GM19397 (cell line): ENCODE results near the gene C12orf76.
"Not testable (repeated sequence)": the region's sequence is repeated elsewhere in the genome, so short reads cannot be mapped to it uniquely, and the experiment has no call there.

Experiments used
- ATAC-seq: cut with Tn5 transposase; IDR thresholded peaks from one replicate; pipeline ENCODE4 v1.9.1; 2021; ENCODE audit warnings: mild to moderate bottlenecking, moderate library complexity; ENCODE audit not compliant: unreplicated experiment

C12orf76 gene

DNA sequence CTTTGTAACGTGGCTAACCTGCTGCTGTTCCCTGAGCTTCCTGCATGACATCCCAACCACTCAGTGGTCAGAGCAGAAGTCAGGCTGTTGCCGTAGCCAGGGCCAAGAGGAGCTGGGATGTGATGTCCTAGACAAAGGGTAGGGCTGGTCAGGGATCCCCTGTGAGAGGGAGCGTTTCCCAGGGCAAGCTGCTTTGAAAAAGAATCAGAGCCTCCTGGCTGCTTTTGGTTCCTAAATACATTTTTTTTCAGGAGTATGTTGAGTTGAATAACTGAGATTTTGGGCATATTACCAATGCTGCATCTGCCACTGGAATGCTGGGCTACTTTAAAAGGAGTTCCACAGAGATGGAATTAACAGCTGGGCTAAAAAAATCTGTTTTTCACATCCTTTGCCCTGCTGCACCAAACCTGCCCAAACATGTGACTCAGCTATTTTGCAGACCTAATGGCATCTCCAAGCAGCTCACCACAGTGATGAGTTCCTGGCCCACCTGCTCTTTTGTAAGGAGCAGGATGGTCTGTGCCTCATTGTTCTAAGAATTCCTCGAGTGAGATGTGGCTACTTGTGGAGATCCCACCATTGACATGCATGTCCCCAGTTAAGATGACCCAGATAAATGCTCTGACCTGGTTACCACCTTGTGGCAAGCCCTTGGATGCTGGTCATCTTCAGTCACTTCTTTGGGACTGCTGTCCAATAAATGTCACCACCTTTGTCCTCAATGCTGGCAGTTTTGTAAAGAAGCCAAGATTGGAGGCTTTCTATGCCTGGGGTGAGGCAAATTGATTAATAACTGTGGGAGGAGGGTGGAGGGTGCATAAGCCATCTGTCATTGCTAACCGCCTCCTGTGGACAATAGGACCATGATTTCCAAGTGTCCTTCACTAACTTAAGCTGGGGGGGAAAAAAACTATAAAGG is 25.0 kb downstream of the C12orf76 start:
- no peak for ATAC-seq

DNA sequence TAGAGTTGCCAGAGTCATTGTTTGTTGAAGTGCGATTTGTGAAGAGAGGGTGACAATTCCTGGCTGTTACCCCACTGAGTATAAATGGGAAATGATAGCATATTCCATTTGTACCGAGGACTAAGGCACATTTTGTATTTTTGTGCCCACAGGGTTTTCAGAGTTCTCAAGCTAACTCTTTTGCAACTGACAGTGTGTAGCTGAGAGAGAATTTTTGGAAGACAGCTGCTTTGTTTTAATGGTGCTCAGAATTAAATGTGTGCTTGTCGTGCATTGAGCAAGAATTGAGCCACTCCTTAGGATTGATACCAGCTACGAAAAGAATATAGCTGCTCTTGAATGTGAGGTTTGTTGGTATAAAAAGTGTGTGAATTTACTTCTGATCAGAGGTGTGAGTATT is 27.4 kb downstream of the C12orf76 start:
- no peak for ATAC-seq

DNA sequence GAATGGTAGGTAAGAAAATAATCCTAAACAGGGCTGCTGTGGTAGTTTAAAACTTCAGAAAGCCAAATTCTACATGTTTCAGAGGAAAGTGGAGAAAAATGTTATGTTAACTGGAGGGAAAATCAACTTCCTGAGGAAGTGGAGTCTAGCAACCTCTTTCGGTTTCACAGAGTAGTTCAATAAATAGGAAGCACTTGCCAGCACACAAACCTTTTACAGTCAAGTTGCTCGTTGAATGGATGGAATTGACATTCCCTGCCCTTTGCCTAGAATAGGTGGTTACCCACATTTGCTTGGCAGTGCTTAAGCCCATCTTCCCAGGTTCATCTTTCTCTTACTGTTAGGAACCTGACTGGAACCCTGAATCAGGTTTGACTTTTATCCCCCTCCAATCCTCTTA is 33.2 kb downstream of the C12orf76 start:
- no peak for ATAC-seq

DNA sequence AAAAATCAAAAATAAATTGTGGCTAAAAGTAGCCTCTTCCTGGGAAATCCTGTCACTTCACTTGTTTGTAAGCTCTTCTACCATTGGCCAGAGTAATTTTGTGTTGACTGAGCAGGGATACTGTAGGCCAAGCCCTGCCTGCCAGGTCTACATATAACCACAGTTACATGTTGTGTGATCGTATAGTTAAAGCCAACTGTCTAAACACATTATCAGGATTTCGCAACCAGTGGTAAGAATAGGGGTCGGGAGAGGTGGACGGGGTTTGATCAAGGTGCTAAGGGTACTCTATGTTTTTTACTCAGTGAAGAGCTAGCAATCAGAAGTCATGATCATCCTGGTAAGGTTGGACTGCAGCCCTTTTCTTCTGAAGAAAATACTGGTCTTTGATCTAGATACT is 35.7 kb downstream of the C12orf76 start:
- no peak for ATAC-seq

DNA sequence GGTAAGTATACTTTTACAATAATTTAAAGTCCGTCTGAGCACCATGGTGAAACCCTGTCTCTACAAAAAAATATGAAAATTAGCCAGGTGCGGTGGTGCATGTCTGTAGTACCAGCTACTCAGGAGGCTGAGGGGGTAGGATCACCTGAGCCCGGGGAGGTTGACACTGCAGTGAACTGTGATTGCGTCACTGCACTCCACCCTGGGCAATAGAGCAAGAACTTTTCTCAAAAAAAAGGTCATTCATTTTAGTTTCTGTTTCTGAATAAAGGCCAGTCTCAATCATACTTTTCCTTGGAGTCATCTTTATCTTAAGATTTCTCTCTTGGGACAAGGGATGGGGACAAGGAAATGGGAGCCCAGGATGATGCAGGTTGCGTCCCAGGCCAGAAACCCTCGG is 36.2 kb downstream of the C12orf76 start:
- peak; percentile 63 for ATAC-seq

DNA sequence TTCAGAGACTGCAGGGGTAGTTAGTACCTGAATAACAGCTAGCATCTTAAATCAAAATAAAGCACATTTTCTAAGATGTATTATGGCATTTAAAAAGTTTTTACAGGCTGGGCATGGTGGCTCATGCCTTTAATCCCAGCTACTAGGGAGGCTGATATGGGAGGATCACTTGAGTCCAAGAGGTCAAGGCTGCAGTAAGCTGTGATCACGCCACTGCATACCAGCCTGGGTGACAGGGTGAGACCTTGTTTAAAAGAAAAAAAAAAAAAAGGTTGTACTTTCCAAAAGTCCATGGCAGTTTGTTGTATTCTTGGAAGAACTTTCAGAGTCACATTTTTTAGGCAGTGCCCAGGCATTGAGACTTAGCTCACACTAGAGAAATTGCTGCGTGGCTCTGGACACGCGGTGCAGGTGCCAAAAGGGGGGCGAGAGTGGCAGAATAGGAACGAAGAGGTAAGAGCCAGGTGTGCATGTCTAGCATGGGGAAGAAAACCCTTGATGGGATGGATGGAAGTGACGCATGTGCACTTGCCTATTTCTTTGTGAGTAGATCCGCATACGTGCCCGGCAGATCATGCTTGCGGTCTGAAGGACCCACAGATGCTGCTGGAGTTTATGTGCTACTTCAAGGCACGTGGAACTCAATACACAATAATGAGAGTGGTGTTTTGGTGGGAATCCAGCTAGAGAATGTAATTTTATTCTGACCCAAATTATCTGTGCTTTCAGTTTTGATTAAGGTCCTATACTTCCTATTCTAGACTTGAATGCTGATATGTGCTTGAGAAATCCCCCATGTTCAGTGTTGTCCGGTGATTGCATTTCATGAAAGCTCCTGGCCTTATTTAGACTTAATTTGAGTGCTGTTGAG is 37.2 kb downstream of the C12orf76 start:
- no peak for ATAC-seq

DNA sequence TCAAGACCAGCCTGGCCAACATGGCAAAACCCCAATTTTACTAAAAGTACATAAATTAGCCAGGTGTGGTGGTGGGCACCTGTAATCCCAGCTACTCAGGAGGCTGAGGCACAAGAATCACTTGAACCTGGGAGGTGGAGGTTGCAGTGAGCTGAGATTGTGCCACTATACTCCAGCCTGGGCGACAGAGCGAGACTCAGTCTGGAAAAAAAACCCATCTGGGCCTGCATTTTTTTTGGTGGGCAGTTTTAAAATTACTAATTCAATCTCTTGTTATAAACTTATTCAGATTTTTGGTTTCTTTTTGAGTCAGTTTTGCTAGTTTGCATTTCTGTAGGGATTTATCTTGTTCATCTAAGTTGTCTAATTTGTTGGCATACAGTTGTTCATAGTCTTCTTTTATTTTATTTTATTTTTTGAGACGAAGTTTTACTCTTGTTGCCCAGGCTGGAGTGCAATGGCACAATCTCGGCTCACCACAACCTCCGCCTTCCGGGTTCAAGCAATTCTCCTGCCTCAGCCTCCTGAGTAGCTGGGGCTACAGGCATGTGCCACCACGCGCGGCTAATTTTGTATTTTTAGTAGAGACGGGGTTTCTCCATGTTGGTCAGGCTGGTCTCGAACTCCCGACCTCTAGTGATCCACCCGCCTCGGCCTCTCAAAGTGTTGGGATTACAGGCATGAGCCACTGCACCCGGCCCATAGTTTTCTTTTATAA is 39.5 kb downstream of the C12orf76 start:
- not testable (repeated sequence) for ATAC-seq

DNA sequence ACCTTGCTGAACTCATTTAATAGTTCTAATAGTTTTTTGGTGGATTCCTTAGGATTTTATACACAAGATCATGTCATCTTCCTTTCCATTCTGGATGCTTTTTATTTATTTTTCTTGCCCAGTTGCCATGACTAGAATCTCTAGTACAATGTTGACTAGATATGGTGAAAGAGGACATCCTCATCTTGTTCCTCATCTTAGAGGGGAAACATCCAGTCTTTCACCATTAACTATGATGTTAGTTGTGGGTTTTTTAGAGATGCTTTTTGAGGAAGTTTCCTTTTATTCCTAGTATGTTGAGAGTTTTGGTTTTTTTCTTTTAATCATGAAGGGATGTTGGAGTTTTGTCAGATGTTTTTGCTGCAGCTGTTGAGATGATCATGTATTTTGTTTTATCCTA is 40.4 kb downstream of the C12orf76 start:
- ATAC-seq, result no peak

DNA sequence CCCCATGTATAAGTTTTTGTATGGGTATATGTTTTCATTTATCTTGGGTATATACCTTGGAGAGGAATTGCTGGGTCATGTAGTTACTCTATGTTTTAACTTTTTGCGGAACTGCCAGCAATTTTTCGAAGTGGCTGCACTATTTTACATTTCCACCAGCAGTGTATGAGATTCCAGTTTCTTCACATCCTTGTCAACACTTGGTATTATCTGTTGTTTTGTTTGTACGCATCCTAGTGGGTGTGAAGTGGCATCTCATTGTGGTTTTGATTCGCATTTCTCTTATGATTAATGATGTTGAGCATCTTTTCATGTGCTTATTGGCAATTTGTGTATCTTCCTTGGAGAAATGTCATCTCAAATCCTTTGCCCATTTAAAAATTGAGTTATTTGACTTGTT is 42.2 kb downstream of the C12orf76 start:
- ATAC-seq, result no peak

DNA sequence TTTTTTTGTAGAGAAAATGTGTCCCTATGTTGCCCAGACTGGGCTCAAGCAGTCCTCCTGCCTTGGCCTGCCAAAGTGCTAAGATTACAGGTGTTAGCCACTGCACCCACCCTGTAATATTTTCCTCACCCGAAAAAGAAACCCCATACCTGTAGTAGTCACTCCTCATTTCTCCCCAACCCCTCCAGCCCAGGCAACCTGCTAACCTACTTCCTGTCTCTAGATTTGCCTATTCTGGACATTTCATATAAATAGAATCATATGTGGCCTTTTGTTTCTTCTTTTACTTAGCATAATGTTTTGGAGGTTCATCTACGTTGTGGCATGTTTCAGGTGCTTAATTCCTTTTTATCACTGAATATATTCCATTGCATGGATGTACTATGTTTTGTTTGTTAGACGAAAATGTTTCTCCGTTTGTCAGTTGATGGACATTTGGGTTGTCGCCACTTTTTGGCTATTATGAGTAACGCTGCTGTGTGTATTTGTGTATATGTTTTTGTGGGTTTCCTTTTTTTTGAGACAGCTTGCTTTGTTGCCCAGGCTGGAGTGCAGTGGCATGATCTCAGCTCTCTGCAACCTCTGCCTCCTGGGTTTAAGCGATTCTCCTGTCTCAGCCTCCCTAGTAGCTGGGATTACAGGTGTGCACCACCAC is 42.9 kb downstream of the C12orf76 start:
- peak; percentile 61 for ATAC-seq

DNA sequence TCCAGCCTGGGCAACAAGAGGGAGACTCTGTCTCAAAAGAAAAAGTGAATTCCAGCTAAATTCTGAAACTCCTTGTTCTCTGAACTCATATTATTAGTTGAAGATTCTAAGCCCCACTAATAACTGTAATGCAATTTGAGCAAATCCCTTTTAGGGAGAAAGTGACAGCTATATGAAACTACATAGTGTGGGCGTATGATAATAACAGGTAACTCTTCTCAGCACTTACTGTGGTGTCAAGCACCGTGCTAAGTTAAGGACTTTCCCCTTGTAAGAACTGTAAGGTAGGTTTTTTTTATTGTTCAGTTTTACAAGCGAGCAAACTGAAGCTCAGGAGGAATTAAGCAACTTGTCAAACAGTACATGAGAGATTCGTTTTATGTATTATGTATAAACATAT is 43.7 kb downstream of the C12orf76 start:
- no peak for ATAC-seq

DNA sequence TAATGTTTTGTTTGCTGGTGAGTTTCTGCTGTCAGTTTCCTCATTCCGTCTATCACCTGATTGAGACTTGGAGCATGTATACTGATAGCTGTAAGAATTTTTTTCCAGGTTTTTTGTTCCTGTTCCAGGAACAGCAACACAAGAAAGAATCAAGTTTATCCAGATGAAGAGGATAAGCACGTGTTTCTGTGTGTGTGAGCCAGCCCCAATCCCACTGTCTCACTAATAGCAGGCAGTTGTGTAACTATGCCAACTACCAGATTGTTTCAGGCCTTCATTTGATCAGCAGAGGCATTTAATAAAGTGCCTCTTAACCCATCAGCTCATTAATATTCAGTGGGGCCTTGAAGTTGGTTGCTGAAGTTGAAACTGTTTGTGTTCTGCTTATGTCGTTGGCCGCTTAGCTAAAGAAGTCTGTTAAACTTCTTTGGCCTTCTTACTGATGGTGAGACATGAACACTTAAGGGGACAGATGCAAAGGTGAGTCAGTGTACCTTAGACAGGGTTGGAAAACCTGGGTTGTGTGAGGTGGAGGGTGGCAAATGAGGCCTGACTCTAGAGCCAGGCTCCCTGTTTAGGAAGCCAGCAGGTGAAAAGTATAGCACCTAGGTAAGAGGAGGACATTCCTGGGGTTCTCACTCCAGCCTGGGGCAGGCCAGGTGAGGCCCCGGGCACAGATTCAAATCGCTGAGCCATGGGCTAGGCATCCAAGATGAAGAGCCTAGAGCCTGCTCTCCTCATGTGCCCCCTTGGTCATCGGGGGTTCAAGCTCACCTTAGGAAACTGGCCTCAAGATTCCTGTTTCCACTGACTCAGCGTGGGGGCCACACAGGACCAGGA is 45.4 kb downstream of the C12orf76 start:
- no peak for ATAC-seq

DNA sequence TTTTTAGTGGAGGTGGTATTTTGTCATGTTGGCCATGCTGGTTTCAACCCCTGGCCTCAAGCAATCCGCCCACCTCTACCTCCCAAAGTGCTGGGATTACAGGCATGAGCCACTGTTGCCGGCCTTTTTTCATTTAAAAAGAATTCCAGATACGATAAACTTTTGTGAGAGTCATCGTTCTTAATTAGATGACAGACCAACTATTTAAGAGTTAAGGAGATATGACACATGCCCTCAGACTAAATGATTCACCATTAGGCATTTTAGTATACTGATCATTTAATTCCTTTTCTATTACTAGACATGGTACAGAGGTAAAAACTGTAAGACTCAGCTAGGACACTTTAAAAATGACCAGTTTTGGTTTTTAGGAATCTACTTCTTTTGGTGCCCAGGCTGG is 46.7 kb downstream of the C12orf76 start:
- no peak for ATAC-seq

DNA sequence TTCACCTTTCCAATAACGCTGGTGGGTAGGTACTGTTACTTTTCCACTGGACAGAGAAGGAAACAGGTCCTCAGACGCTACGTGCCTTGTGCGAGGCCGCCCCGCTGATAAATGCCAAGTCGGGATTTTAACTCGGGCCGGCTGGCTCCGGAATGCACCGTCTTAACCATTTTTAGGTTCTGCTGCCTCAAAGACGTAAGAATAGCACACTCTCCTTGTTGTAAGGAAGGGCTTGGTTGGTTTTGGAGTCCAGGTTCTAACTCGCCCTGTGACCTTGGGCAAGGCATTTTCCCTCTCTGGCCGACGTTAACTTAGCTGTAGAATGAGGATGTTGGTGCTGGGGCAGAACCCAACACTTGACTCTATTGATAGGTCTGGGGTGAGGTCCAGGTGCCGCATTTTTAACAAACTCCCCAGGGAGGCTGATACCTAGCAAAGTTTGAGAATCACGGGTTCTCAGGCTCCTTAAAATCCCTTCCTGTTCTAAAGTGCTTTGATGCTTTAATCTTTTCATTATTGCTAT is 48.3 kb downstream of the C12orf76 start:
- no peak for ATAC-seq

DNA sequence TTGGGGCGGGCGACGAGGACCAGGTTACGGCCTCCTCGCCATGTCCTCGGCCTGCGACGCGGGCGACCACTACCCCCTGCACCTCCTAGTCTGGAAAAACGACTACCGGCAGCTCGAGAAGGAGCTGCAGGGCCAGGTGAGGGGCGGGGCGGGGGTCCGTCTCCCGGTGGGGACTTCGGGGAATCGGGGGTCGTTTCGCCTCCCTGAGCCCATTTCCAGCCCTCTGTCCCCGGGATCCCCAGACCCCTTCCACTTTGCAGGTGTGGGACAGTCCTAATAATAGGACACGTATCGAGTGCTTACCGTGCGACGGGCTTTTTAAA is 48.7 kb downstream of the C12orf76 start:
- no peak for ATAC-seq

DNA sequence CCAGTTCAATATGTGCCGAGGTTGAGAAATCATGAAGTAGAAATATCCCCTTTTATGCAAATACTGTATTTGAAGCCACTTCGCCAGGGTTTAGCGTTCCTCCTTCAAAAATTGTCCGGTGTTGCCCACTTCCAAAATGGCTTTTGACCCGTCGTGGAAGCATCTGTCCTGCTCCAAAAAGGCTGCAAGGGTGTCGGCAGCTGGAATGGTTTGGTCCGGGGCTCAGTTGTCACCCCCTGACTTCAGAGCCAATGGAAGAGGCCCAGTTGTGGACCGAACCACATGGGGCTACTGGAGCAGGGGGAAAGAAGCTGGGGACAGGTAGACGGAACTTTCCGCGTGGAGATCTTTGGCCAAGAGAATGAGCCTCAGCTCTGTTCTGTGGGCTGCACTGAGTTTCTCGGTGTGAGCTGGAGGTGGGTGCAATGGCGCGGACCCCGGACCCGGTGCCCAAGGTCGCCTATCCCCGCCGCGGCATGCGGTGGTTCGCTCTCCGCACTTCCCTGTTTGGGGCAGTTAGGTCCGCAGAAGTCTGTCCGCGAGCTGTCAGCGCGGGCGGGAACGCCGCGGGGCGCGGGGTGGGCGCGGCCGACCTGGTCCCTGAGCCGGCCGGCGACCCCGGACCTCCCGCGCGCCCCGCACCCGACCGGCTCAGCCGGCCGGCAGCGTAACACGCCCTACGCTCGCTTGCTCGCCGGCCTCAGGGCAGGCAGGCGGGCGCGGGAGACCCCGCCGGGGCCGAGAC is 49.2 kb downstream of the C12orf76 start, which contains the start of gene ANKRD13A:
ANKRD13A (plus strand) TSS at position 527 of the 745 bp plus-strand sequence. CDS start 259 bp downstream, outside the sequence.
- ATAC-seq, result peak; percentile 48

DNA sequence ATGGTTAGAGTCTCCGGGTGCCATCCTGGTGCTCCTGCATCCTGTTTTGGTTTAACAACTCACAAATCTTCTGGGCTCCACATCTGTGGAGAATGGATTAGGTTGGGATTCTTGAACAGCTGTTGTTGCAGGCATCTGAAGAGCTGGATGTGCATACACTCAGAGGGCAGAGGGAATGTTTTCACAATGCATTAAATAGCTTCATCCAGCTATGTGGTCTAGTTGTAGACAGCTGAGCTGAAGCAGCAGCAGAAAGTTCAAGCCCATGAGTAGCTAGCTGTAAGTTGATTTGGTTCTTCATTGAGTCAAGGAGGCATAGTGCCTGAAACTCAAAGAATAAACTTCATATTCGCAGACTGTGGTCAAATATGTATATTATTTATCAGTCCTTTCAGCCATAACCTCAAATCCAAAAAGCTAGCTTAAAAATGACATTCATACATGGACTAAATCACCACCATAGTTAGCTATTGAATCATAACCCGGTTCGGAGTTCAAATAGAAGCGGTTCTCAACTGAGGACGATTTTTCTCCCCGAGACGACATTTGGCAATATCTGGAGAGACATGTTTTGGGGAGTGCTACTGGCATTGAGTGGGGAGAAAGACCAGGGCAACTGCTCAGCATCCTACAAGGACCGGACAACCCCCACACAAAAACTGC is 50.0 kb downstream of the C12orf76 start:
- no peak for ATAC-seq

DNA sequence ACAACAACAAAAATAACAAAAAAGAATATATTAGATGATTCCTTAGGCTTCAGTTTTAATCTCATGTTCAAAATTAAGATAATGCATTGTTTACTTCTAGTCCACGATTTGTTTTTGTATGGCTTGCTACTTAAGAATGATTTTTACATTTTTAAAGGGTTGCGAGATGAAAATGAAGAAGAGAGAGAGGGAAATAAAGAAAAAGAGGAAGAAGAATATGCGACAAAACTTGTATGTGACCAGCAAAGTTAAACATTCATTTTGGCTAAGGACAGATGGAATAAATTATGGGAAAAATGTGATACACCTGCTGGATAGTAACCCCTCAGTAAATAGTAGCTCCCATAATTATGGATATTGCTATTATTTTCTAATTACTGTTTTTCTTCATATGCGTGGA is 50.9 kb downstream of the C12orf76 start:
- no peak for ATAC-seq
